Large intestine (tissue), 3 donors: Measurements from ENCODE around the gene LILRB3. TPM values are rescaled to one million over a fixed set of nuclear protein-coding genes. Genes with fewer than 3 reads are reported as not detected.
A peak's percentile ranks its signal among the peaks of the same experiment; 100 is the strongest.
"Not testable (repeated sequence)": the region's sequence is repeated elsewhere in the genome, so short reads cannot be mapped to it uniquely, and the experiment has no call there.

Experiments
- DNase-seq, 2 donors: peaks; one replicate each; pipeline versions ENCODE4 v3.0.0 to v3.0.0-alpha.2; 2013
- H3K27ac ChIP-seq: one replicate; pipeline ENCODE4 v1.5.1; 2013; ENCODE audit warnings: low read length
- H3K27me3 ChIP-seq: 2 replicates; pipeline ENCODE4 v1.6.1; 2013; ENCODE audit warnings: low read length; ENCODE audit not compliant: control insufficient read depth, insufficient read depth
- H3K36me3 ChIP-seq: 2 replicates; pipeline ENCODE4 v1.6.1; 2013; ENCODE audit warnings: low read length; ENCODE audit not compliant: control insufficient read depth, insufficient read depth
- H3K4me1 ChIP-seq: one replicate; pipeline ENCODE4 v1.6.1; 2013; ENCODE audit warnings: low read length; ENCODE audit not compliant: control insufficient read depth, insufficient read depth
- H3K4me3 ChIP-seq: one replicate; pipeline ENCODE4 v1.5.1; 2013; ENCODE audit warnings: low read length
- H3K9me3 ChIP-seq: one replicate; pipeline ENCODE4 v1.6.1; 2013; ENCODE audit warnings: mild to moderate bottlenecking, low read depth, low read length, moderate library complexity; ENCODE audit not compliant: control insufficient read depth
- WGBS: methylation state at CpG from one replicate; pipeline ENCODE4 v1.1.5; 2013; ENCODE audit warnings: low lambda C conversion rate; ENCODE audit not compliant: insufficient coverage; 5-methylcytosine and 5-hydroxymethylcytosine counted together
- polyA plus RNA-seq: library from polyadenylated mRNA; unstranded; fragments of 120-200 nt; gene quantifications from one replicate; pipeline ENCODE4 v1.2.1, GENCODE V29; 2013

The LILRB3 gene
- polyA plus RNA-seq, 1 donor, result 2.9 TPM

GRCh38 chr19:54242646-54243045 is 19.8 kb upstream of the LILRB3 start, which contains the start of gene LILRA6:
Gene LILRA6, minus strand, starts transcription at chr19:54242790.
- H3K27ac ChIP-seq, H3K27me3 ChIP-seq, DNase-seq, H3K36me3 ChIP-seq, H3K4me3 ChIP-seq, H3K9me3 ChIP-seq, H3K4me1 ChIP-seq: not testable (repeated sequence)
- whole genome bisulfite sequencing, result no CpG with 5 or more reads among the region's 6 CpGs

- H3K9me3 ChIP-seq, H3K27me3 ChIP-seq, H3K4me1 ChIP-seq, H3K36me3 ChIP-seq, H3K4me3 ChIP-seq, DNase-seq, H3K27ac ChIP-seq: not testable (repeated sequence)
- no CpG with 5 or more reads among the region's 4 CpGs for WGBS
Measured at GRCh38 chr19:54242234-54242633, 19.4 kb upstream of the LILRB3 start.

GRCh38 chr19:54240372-54241336 is 17.8 kb upstream of the LILRB3 start:
- not testable (repeated sequence) for H3K9me3 ChIP-seq, DNase-seq, H3K27me3 ChIP-seq, H3K27ac ChIP-seq, H3K4me1 ChIP-seq, H3K4me3 ChIP-seq, H3K36me3 ChIP-seq
- no CpG with 5 or more reads among the region's 22 CpGs for WGBS

- WGBS, result no CpG with 5 or more reads among the region's 21 CpGs
- not testable (repeated sequence) for DNase-seq, H3K27me3 ChIP-seq, H3K27ac ChIP-seq, H3K4me3 ChIP-seq, H3K4me1 ChIP-seq, H3K36me3 ChIP-seq, H3K9me3 ChIP-seq
Measured at GRCh38 chr19:54239491-54240371, 16.9 kb upstream of the LILRB3 start.

GRCh38 chr19:54233941-54234340 is 11.1 kb upstream of the LILRB3 start:
- Histone ChIP-seq H3K4me3 (no peak overlapping the region), H3K27ac (no peak overlapping the region), H3K4me1 (peaks cover 4% of the 10 kb centered on the region), H3K9me3 (no peaks in the 10 kb centered on the region), H3K36me3 (no peaks in the 10 kb centered on the region), H3K27me3 (peaks cover 4% of the 10 kb centered on the region)
- no peak for DNase-seq
- 100% methylated on average over 1 of the region's 5 CpGs for WGBS

- WGBS, result 80% methylated on average over 2 of the region's 21 CpGs
- H3K36me3 ChIP-seq, result no peaks in the 10 kb centered on the region
- H3K4me1 ChIP-seq, result peaks cover 4% of the 10 kb centered on the region
- peaks cover 4% of the 10 kb centered on the region for H3K27me3 ChIP-seq
- H3K27ac ChIP-seq, result no peak overlapping the region
- no peaks in the 10 kb centered on the region for H3K9me3 ChIP-seq
- peak; percentile 74 to 77 for DNase-seq
- no peak overlapping the region for H3K4me3 ChIP-seq
Measured at GRCh38 chr19:54231077-54231931, 8.5 kb upstream of the LILRB3 start.

GRCh38 chr19:54230031-54230430 is 7.2 kb upstream of the LILRB3 start:
- Histone ChIP-seq H3K4me1 (peaks cover 4% of the 10 kb centered on the region), H3K36me3 (no peaks in the 10 kb centered on the region), H3K27ac (no peak overlapping the region), H3K27me3 (peaks cover 4% of the 10 kb centered on the region), H3K4me3 (no peak overlapping the region), H3K9me3 (no peaks in the 10 kb centered on the region)
- no CpG with 5 or more reads among the region's 7 CpGs for WGBS
- no peak for DNase-seq

- no peaks in the 10 kb centered on the region for H3K36me3 ChIP-seq
- whole genome bisulfite sequencing, result no CpG with 5 or more reads among the region's 8 CpGs
- no peak overlapping the region for H3K4me3 ChIP-seq
- no peak for DNase-seq
- H3K27ac ChIP-seq, result no peak overlapping the region
- H3K4me1 ChIP-seq, result peaks cover 4% of the 10 kb centered on the region
- H3K9me3 ChIP-seq, result no peaks in the 10 kb centered on the region
- peaks cover 4% of the 10 kb centered on the region for H3K27me3 ChIP-seq
Measured at GRCh38 chr19:54229146-54229545, 6.3 kb upstream of the LILRB3 start.

- not testable (repeated sequence) for H3K36me3 ChIP-seq, H3K4me3 ChIP-seq, H3K27ac ChIP-seq, H3K27me3 ChIP-seq, H3K4me1 ChIP-seq, H3K9me3 ChIP-seq, DNase-seq
- WGBS, result no CpG with 5 or more reads among the region's 10 CpGs
Measured at GRCh38 chr19:54224619-54225018, 1.8 kb upstream of the LILRB3 start.

- not testable (repeated sequence) for H3K27ac ChIP-seq, H3K9me3 ChIP-seq, H3K4me3 ChIP-seq, DNase-seq, H3K36me3 ChIP-seq, H3K27me3 ChIP-seq, H3K4me1 ChIP-seq
- WGBS, result no CpG with 5 or more reads among the region's 5 CpGs
Measured at GRCh38 chr19:54223937-54224281, 1.1 kb upstream of the LILRB3 start.
